GM19240 (cell line): ENCODE measurements around the gene TXNRD1.
"Not testable (repeated sequence)": the region's sequence is repeated elsewhere in the genome, so short reads cannot be mapped to it uniquely, and the experiment has no call there.

ENCODE experiments used
- DNase-seq: peaks from one replicate; pipeline ENCODE4 v3.0.0; 2011; ENCODE audit warnings: low spot score; ENCODE audit not compliant: insufficient read length

The TXNRD1 gene

DNA sequence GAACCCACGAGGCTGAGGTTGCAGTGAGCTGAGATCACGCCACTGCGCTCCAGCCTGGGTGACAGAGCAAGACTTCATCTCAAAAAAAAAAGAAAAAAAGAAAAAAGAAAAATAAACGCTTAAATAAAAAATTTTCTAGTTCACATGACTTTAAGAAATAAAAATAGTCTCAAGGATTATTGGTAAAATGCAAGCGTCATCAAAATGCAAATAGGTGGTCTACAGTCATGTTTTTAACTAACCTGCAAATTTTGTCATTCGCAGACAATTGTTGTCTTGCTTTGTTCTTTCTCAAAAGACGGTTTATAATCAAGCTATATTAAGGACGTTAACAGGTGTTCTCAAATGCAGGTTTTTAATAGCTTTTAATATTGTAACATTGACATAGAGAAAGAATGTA is 22.4 kb downstream of the TXNRD1 start:
- no peak for DNase-seq

GRCh38 chr12:104242546-104243206 is 27.1 kb downstream of the TXNRD1 start:
- DNase-seq = no peak

- DNase-seq = no peak
These were observed 28.0 kb downstream of the TXNRD1 start for GRCh38 chr12:104243551-104243950.

- no peak for DNase-seq
These were observed 28.4 kb downstream of the TXNRD1 start for GRCh38 chr12:104243971-104244370.

- no peak for DNase-seq
These were observed 32.1 kb downstream of the TXNRD1 start for GRCh38 chr12:104247698-104248097.

GRCh38 chr12:104248444-104248843 is 32.9 kb downstream of the TXNRD1 start:
- DNase-seq = no peak

GRCh38 chr12:104249017-104249416 is 33.4 kb downstream of the TXNRD1 start:
- DNase-seq = no peak

DNA sequence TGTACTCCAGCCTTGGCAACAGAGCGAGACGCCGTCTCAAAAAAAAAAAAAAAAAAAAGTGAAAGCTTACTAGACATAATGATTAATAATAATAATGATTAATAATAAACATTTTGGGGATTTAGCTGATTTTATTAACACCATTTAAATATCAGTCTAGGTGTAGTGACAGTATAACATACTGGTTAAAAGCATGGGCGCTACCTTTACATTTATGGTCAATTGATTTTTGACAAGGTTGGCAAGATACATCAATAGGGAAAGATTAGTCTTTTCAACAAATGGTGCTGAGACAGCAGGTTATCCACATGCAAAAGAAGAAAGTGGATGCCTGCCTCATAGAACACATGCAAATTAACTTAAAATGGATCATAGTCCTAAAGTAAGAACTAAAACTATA is 34.3 kb downstream of the TXNRD1 start:
- no peak for DNase-seq

- DNase-seq = no peak
These were observed 35.0 kb downstream of the TXNRD1 start for GRCh38 chr12:104250366-104251125.

DNA sequence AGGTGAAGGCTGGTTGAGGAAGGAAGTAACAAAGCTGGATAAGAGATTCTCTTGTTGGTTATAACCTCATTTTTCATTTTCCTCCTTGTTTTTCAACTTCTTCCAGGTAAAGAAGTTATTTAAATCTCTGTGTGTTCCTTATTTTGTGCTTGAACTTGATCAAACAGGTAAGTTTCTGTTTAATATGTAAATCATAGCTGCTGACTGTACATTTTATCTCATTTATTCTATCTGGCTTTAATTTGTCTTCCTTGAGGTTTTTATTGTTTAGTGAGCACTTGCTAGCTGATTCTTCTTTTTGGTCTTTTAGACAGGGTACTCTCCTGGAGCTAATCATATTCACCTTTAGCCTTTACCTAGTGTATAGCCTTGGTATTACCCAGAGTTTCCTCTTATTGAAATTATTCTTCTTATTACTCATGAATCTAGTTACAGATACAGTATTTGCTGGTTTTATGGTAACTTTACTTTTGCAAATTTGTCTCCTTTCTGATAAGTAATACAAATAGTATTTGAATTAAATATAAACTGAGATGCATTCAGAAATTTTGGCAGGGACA is 42.4 kb downstream of the TXNRD1 start:
- no peak for DNase-seq

- DNase-seq = no peak
These were observed 43.0 kb downstream of the TXNRD1 start for GRCh38 chr12:104258476-104259067.

- no peak for DNase-seq
These were observed 47.4 kb downstream of the TXNRD1 start for GRCh38 chr12:104263026-104263425.

DNA sequence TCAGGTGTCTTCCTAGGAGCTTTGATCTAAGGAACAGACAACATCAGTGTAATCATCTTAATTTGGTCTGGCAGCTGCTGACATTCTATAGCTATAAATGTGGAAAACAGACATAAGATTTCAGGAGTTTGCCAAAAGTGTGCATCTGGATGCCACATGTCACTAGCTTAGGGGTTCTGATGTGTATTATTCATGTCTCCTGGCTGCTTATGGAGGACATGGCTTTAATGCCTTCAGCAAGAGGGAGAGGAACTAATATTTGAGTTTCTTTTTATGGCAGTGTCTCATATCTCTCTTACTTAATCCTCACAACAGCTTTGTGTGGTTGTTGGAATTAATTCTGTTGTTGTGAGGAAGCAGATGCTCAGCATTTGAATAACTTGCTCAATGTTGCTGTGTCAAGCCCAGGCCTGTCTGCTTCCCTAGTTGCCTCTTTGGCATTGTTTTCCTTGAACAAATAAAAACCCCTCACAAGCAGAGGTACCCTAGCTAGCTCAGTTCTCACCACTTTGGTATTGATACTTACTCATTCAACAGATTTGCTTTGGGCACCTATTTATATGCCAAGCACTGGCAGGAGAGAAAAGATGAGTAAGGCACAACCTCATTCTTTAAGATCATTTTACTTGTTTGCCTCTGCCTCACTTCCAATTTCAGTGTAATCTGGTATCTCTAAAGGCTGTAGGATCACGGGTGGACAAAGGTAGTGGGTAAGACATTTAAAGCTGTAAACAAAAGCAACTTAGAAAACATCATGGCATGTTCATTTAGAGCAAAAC is 48.2 kb downstream of the TXNRD1 start:
- DNase-seq = no peak

DNA sequence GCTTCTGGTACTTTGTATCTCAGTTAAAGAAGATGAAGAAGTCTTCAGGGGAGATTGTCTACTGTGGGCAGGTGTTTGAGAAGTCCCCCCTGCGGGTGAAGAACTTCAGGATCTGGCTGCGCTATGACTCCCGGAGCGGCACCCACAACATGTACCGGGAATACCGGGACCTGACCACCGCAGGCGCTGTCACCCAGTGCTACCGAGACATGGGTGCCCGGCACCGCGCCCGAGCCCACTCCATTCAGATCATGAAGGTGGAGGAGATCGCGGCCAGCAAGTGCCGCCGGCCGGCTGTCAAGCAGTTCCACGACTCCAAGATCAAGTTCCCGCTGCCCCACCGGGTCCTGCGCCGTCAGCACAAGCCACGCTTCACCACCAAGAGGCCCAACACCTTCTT is 49.9 kb downstream of the TXNRD1 start:
- not testable (repeated sequence) for DNase-seq

- DNase-seq = no peak
These were observed 57.4 kb downstream of the TXNRD1 start for GRCh38 chr12:104272938-104273337.

GRCh38 chr12:104273503-104273902 is 57.9 kb downstream of the TXNRD1 start:
- DNase-seq = no peak

GRCh38 chr12:104274811-104275210 is 59.2 kb downstream of the TXNRD1 start:
- no peak for DNase-seq

DNA sequence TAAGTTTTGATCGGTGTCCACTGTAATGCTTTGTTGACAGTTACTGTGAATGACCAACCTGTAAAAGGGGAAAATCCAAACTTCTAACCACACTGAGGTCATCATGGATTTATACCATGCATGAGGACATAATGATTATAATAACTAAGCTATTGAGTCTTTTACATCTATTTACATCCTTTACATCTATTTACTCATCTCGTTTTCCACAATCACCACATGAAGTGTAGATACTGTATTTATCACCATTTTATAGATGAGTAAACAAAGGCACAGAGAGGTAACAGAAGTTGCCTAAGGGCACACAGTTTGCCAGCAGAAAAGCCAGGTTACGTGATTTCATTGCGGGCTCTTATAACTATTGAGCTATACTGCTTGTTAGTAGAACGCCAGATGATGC is 60.1 kb downstream of the TXNRD1 start:
- DNase-seq = no peak

- DNase-seq = no peak
These were observed 60.9 kb downstream of the TXNRD1 start for GRCh38 chr12:104276273-104277131.

DNA sequence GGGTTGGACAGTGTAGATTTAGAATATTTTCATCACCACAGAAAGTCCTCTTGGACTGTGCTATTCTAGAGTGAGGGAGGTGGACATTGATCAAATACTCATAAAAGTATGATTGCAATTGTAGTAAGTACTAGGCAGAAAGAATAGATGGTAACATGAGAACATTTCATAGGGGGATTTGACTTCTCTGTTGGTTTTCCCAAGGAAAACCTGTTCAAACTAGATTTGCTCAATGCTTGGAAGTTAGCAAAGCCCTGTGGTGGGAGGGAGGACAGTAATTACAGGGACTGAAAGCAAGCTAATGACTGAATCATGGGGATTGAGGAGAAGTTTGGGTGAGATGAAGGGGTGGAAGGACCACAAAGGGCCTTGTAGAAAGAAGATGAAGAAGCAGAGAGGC is 63.6 kb downstream of the TXNRD1 start:
- no peak for DNase-seq

DNA sequence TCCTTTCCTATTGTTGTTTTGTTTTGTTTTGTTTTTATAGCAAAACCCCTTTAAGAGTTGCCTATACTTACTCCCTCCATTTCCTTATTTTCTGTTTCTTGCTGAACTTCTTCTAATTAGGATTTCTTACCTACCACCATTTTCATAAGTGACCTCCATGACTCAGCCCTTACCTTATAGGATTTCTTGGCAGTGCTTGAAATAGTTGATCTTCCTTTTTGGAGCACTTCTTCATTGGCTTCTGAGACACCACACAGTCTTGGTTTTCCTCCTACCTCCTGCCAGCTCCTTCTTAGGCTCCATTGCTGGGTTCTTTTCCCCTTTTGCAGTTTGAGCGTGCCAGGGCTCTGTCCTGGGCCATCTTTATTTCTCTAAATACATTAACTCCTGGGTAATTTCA is 64.5 kb downstream of the TXNRD1 start:
- DNase-seq = no peak
